Endodermal cell (in vitro differentiated cells): Measurements from ENCODE around the gene PIGV. TPM values are rescaled to one million over a fixed set of nuclear protein-coding genes. Genes with fewer than 3 reads are reported as not detected.

ENCODE experiments used
- DNase-seq: peaks from one replicate; pipeline ENCODE4 v3.0.0-alpha.2; 2017
- H3K27ac ChIP-seq: 2 replicates; pipeline ENCODE4 v1.5.1; 2013; ENCODE audit warnings: mild to moderate bottlenecking, low read depth, low read length, moderate library complexity
- H3K27me3 ChIP-seq: 2 replicates; pipeline ENCODE4 v1.6.1; 2013; ENCODE audit warnings: mild to moderate bottlenecking, low read length, moderate library complexity; ENCODE audit not compliant: insufficient read depth, control insufficient read depth, poor library complexity, severe bottlenecking
- H3K36me3 ChIP-seq: 2 replicates; pipeline ENCODE4 v1.7.0; 2013; ENCODE audit warnings: mild to moderate bottlenecking, low read length, moderate library complexity; ENCODE audit not compliant: control insufficient read depth, insufficient read depth
- H3K4me1 ChIP-seq: one replicate; pipeline ENCODE4 v1.7.0; 2013; ENCODE audit warnings: low read length; ENCODE audit not compliant: control insufficient read depth, insufficient read depth
- H3K4me3 ChIP-seq: 2 replicates; pipeline ENCODE4 v1.5.1; 2013; ENCODE audit warnings: mild to moderate bottlenecking, low read length, moderate library complexity
- H3K9ac ChIP-seq: 2 replicates; pipeline ENCODE4 v1.6.1; 2013; ENCODE audit warnings: mild to moderate bottlenecking, low read length, moderate library complexity; ENCODE audit not compliant: poor library complexity, severe bottlenecking; ENCODE audit errors: extremely low read depth
- H3K9me3 ChIP-seq: 2 replicates; pipeline ENCODE4 v1.6.1; 2013; ENCODE audit warnings: mild to moderate bottlenecking, low read length, moderate library complexity; ENCODE audit not compliant: control insufficient read depth
- H3K27ac Mint-ChIP-seq: 2 replicates; pipeline ENCODE4 v1.8.0; 2020; ENCODE audit warnings: mixed read lengths
- H3K27me3 Mint-ChIP-seq: 2 replicates; pipeline ENCODE4 v1.8.0; 2021; ENCODE audit warnings: mild to moderate bottlenecking, mixed read lengths; ENCODE audit not compliant: insufficient read depth
- H3K36me3 Mint-ChIP-seq: 2 replicates; pipeline ENCODE4 v1.8.0; 2020; ENCODE audit warnings: low read depth, mixed read lengths
- H3K4me1 Mint-ChIP-seq: 2 replicates; pipeline ENCODE4 v1.8.0; 2020; ENCODE audit warnings: mixed read lengths
- H3K4me3 Mint-ChIP-seq: 2 replicates; pipeline ENCODE4 v1.8.0; 2020; ENCODE audit warnings: mild to moderate bottlenecking, moderate library complexity, mixed read lengths
- H3K9me3 Mint-ChIP-seq: 2 replicates; pipeline ENCODE4 v1.8.0; 2020; ENCODE audit warnings: mild to moderate bottlenecking, mixed read lengths
- CTCF ChIP-seq: fragments of 200-600 bp; sonication (generic); conservative IDR thresholded peaks from 2 replicates; pipeline ENCODE4 v1.5.0; 2021; ENCODE audit warnings: antibody characterized with exemption, mild to moderate bottlenecking
- WGBS, 2 experiments: methylation state at CpG; one replicate each; pipeline versions ENCODE4 v1.1.5 to v1.1.7; 2013; ENCODE audit warnings: missing lambda C conversion rate in 2 of 2, mixed read lengths in 1 of 2; ENCODE audit not compliant: insufficient coverage in 1 of 2, insufficient read length in 1 of 2; 5-methylcytosine and 5-hydroxymethylcytosine counted together
- total RNA-seq, 2 donors: library from RNA; stranded (reverse); fragmentation: NEBNext Ultra II Directional in 1 of 2; extraction: Animal tissue kit (Norgen Biotek cat#: 25700) in 1 of 2; gene quantifications; 2 replicates in 1 of 2; 3 replicates in 1 of 2; pipeline ENCODE4 v1.2.1, GENCODE V29; 2021

The PIGV gene
- total RNA-seq, 2 donors from 2014 or later = 12.7 to 14.6 TPM

- Histone ChIP-seq H3K4me1 (peaks cover 21% of the 10 kb centered on the region), H3K27ac (no peak overlapping the region), H3K9ac (no peak overlapping the region), H3K4me3 (peak overlapping the region; percentile 47), H3K9me3 (no peaks in the 10 kb centered on the region), H3K36me3 (peaks cover 14% of the 10 kb centered on the region), H3K27me3 (no peaks in the 10 kb centered on the region)
- TF ChIP-seq CTCF = no peak
- WGBS, 2 experiments = 64% methylated on average over 3 of the region's 3 CpGs; no CpG with 5 or more reads in 1 of the 2 experiments
- H3K4me3 Mint-ChIP-seq = no peak overlapping the region
- H3K36me3 Mint-ChIP-seq = peaks cover 22% of the 10 kb centered on the region
- H3K4me1 Mint-ChIP-seq = peaks cover 43% of the 10 kb centered on the region
- DNase-seq = no peak
- no peaks in the 10 kb centered on the region for H3K9me3 Mint-ChIP-seq
- no peak overlapping the region for H3K27ac Mint-ChIP-seq
- H3K27me3 Mint-ChIP-seq = no peaks in the 10 kb centered on the region
Measured at GRCh38 chr1:26791626-26792025, 3.9 kb downstream of the PIGV start.

- Histone ChIP-seq H3K36me3 (peaks cover 17% of the 10 kb centered on the region), H3K27ac (no peak overlapping the region), H3K9ac (no peak overlapping the region), H3K27me3 (no peaks in the 10 kb centered on the region), H3K4me3 (no peak overlapping the region), H3K9me3 (no peaks in the 10 kb centered on the region), H3K4me1 (peaks cover 18% of the 10 kb centered on the region)
- no peak overlapping the region for H3K4me3 Mint-ChIP-seq
- no peaks in the 10 kb centered on the region for H3K27me3 Mint-ChIP-seq
- TF ChIP-seq CTCF = no peak
- 92 to 98% methylated on average over 2 of the region's 2 CpGs for WGBS, 2 experiments
- peaks cover 41% of the 10 kb centered on the region for H3K4me1 Mint-ChIP-seq
- DNase-seq = no peak
- peaks cover 30% of the 10 kb centered on the region for H3K36me3 Mint-ChIP-seq
- no peak overlapping the region for H3K27ac Mint-ChIP-seq
- H3K9me3 Mint-ChIP-seq = no peaks in the 10 kb centered on the region
Measured at GRCh38 chr1:26792924-26793323, 5.2 kb downstream of the PIGV start.

- 92 to 96% methylated on average over 5 of the region's 5 CpGs for WGBS, 2 experiments
- no peak overlapping the region for H3K9ac ChIP-seq
- H3K27me3 ChIP-seq = no peaks in the 10 kb centered on the region
- DNase-seq = no peak
- no peaks in the 10 kb centered on the region for H3K9me3 Mint-ChIP-seq
- no peak for TF ChIP-seq CTCF
- no peak overlapping the region for H3K27ac Mint-ChIP-seq
- H3K4me3 Mint-ChIP-seq = no peak overlapping the region
- H3K36me3 ChIP-seq = peaks cover 17% of the 10 kb centered on the region
- H3K27me3 Mint-ChIP-seq = no peaks in the 10 kb centered on the region
- no peaks in the 10 kb centered on the region for H3K9me3 ChIP-seq
- H3K4me3 ChIP-seq = no peak overlapping the region
- peaks cover 39% of the 10 kb centered on the region for H3K4me1 Mint-ChIP-seq
- no peak overlapping the region for H3K27ac ChIP-seq
- peaks cover 15% of the 10 kb centered on the region for H3K4me1 ChIP-seq
- H3K36me3 Mint-ChIP-seq = peaks cover 32% of the 10 kb centered on the region
Measured at GRCh38 chr1:26794391-26794790, 6.6 kb downstream of the PIGV start.
